GM19397 (cell line): Measurements from ENCODE around the gene VWA5B1.

Experiments
- ATAC-seq: cut with Tn5 transposase; IDR thresholded peaks from one replicate; pipeline ENCODE4 v1.9.1; 2021; ENCODE audit warnings: mild to moderate bottlenecking, moderate library complexity; ENCODE audit not compliant: unreplicated experiment

VWA5B1 gene

DNA sequence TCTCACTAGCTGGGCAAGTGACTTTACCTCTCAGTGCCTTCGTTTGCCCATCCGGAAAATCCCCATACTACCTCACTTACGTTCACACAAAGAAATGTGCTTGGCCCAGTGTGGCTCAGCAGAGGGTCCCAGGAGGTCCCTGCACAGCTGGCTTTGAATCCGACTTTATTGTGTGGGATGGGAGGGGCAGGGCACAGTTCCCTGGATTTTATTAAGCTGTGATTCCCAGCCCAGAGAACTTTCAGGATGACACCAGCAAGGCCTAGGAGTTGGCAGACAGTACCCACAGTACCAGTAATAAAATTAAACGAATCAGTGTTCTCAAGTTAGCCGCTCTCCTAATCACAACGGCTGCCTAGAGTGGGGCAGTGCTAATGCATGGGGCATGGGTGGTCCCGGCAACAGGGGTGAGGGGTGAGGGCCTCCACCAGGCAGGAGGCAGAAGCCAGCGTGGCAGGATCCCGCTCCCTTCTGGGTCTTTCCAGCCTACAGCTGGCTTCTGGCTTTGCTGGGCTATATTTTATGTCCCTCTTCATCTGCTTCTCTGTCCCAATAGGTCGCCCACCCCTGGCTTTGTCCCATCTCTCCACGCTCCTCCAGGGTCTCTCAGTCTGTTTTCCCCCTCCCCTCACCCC, 74.9 kb downstream of the VWA5B1 start:
- no peak for ATAC-seq

DNA sequence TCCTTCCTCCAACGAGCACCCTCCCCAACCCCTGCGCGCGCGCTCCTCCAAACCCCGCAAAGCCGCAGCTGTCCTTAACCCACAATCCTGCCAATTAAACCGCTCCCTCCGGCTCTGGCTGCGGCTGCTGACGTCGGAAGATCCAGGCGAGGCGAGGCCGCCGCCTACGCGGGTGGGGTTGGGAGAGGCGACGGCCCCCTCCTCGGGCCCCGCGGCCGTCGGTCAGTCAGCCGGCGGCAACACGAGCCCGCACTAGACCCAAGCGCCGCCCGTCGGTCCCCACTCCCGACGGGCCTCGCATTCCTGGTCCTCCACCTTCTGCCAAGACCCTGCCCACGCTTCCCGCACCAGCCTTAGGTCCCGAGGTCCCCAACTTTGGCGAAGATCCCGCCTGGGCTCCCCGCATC, 75.4 kb downstream of the VWA5B1 start:
- no peak for ATAC-seq

GRCh38 chr1:20366463-20367115, 75.9 kb downstream of the VWA5B1 start:
- ATAC-seq: no peak

DNA sequence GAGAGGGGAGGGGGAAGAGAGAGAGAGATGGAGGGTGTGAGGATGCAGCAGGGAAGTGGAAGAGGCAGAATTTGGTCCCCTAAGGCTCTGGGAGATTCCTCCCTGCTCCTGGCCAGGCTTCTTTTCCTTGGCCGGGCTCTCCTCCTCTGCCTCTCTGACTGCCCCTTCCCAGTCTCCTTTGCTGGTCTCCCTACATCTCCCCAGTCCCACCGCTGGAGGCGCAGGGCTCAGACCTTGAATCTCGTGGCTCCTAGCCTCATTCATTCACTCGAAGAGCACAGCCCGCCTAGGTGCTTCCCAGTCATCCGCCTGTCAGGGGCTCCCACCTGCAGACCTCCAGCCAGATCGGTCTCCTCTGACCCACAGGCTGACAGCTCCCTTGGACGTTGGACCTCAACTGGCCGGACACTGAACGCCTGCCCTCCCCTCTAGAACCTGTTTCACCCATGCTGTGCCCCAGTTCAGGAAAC, 76.5 kb downstream of the VWA5B1 start:
- no peak for ATAC-seq

DNA sequence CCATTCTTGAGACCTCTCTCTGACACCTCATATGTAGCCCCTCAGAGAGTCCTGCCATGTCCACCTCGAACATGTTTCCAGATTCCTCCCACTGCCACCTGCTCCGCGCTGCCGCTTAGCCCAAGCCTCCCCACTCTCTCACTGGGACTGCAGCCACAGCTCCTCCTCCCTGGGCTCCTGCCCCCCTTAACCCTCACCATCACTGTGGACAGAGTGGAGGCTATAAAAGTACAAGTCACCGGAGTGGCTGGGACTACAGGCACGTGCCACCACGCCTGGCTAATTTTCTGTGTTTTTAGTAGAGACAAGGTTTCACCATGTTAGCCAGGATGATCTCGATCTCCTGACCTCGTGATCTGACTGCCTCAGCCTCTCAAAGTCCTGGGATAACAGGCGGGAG, 77.0 kb downstream of the VWA5B1 start:
- ATAC-seq: no peak

- ATAC-seq: no peak
Measured at GRCh38 chr1:20368866-20369470, 78.3 kb downstream of the VWA5B1 start.

GRCh38 chr1:20370698-20371097, 80.0 kb downstream of the VWA5B1 start:
- ATAC-seq: no peak

- no peak for ATAC-seq
Measured at GRCh38 chr1:20371411-20371810, 80.7 kb downstream of the VWA5B1 start.

DNA sequence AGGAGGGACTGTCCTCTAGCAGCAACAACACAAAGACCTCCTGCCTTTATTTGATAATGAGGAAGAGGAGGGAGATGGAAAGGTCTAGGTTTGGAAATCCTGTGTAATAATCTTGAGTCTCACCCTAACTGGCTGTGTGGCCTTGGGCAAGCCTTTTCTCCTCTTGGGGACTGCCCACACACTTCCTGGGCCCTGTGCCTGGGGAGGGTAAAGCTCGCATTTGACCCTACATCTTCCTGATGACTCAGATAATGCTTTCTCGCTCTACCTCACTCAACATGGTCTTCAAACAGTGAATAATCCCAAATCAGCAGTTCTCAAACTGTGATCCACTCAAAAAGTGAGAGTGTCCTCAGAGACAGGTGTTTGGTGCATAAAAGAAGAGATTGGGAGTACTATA, 81.2 kb downstream of the VWA5B1 start:
- ATAC-seq: no peak

GRCh38 chr1:20372676-20373075, 82.0 kb downstream of the VWA5B1 start:
- ATAC-seq: no peak

DNA sequence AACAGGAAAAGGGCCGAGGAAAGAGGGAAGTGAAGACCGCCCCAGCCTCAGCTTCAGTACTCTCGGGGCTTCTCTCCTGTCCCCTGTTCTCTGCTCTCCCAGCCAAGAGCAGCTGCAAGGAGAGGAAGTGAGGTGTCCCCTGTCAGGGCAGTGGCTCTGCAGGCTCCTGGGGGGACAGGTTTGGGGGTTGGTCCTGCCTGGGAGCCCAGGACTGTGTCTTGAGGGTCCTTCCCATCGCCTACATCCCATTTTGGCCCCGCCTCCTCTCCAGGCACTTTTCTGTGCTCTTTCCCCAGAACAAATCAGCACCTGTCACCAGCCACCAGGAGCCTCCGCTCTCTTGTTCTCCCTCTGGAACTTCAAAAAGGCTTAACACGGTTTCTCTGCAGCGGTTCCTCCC, 82.6 kb downstream of the VWA5B1 start:
- no peak for ATAC-seq

GRCh38 chr1:20373764-20374163, 83.1 kb downstream of the VWA5B1 start:
- no peak for ATAC-seq

DNA sequence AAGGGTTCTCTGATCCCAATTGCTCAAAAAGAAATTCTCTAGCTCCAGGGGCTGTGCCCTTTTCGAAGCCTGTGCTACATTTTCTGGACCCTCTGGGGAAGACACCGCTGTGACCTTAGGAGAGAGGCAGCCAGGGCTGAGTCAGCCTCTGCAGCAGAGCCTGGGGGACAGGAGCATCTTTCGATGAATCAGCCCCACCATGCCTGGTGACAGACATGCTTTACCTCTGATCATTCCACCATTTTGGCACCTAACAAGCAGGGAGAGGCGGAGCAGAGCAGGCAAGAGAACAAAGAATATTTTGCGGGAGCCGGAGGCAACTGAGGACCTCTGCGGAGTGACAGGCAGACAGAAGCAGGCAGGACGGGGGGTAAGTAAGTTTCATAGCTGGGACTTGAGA, 84.9 kb downstream of the VWA5B1 start:
- ATAC-seq: no peak

DNA sequence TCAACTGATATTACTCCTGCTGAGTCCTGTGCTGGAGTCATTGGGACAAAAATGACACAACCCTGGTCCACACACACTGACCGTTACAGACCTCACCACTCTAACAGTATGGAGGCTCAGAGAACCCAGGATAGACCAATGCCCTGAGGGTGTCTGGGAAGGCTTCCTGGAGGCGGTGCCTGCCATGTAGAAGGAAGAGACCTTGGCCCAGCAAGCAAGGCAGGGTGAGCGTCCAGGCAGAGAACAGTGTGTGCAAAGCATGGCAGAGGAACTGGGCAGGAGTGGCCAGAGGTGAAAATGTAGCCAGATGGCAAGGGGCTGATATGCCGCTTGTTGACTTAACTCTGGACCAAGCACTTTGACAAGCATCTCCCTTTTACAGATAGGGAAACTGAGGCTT, 85.5 kb downstream of the VWA5B1 start:
- no peak for ATAC-seq

DNA sequence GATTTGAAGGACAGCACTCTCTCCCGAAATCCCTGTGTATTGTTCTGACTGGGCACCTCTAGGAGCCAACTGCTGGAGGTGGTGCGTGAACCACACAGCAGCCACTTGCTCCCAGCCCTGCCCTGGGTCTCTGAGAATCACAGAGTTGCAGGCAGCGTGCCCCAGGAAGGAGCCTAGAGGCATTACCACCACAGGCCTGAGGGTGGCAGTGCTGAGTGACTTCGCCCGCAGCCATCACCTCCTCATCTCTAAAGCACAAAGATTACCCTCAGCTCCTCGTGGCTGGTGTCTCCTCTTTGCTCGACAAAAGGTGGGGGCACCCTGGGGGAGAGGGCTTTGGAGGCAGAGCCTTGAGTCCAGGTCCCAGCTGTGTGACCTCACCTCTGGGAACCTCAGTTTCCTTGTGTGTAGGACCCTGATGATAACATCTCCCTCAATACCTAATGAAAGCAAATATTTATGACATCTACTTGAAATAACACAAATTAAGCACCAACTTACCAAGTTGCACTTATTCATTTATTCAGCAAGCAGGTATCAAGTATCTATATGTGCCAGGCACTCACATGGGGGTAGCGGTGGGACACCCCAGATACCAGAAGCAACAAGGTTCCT, 86.3 kb downstream of the VWA5B1 start:
- ATAC-seq: no peak

DNA sequence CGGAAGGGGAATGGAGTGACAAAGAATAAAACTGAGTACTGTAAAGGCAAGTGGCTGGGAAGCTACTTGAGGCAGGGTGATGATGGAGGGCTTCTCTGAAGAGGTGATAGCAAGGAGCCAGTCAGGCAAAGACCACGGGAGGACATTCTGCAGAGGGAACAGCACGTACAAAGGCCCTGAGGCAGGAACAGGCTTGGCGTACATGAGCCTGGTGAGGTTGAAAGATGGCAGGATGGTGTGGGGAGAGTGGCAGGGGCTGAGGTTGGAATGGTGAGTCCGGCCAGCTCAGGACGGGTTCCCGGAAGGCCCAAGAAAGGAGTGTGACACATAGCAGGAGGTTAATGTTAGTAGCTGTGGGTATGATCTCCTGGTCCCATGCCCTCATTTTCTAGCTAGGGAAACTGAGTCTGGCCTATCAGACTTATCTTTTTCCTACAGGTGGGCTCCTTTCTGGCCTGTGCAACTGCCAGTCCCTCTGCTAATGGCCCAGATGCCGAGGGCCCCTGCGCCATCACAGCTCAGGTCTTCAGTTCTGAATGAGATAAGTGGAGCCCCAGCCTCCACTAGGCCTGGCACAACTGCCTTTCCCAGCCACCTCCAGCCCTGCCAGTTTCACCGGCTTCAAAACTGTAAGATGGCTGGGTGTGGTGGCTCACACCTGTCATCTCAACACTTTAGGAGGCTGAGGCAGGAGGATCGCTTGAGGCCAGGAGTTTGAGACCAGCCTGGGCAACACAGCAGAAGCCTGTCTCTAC, 87.0 kb downstream of the VWA5B1 start:
- ATAC-seq: no peak

DNA sequence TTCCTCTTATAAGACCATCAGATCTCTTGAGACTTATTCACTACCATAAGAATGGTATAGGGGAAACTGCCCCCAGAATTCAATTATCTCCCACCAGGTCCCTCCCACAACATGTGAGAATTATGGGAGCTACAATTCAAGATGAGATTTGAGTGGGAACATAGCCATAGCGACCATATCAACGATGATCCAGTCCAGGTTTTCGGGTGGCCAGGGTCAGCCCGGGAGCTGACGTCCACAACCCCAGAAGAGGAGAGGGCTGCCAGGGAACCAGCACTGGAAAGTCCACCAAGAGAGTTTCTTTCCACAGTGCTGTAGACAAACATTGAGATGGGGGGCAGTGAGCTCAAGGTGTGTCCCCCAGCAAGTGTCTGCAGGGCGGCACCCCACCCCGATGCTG, 88.4 kb downstream of the VWA5B1 start:
- ATAC-seq: no peak

DNA sequence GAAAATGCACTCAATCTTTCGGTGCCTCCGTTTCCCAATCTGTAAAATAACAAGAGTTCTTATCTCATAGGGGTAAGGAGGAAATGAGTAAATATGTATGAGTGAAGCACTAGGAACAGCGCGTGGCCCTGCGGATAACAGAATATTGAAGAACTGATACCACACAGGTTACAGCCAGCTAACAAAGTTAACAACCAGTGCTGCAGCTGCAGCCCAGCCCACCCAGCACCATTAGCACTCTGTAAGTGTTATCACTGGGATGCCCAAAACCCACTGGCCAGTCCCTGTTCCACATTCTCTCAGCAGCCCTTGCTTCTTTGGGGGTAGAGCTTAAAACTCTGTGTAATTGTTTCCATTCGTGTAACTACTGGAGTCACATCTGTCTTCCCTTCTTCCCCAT, 89.5 kb downstream of the VWA5B1 start:
- ATAC-seq: no peak

- no peak for ATAC-seq
Measured at GRCh38 chr1:20380616-20381035, 90.0 kb downstream of the VWA5B1 start.

DNA sequence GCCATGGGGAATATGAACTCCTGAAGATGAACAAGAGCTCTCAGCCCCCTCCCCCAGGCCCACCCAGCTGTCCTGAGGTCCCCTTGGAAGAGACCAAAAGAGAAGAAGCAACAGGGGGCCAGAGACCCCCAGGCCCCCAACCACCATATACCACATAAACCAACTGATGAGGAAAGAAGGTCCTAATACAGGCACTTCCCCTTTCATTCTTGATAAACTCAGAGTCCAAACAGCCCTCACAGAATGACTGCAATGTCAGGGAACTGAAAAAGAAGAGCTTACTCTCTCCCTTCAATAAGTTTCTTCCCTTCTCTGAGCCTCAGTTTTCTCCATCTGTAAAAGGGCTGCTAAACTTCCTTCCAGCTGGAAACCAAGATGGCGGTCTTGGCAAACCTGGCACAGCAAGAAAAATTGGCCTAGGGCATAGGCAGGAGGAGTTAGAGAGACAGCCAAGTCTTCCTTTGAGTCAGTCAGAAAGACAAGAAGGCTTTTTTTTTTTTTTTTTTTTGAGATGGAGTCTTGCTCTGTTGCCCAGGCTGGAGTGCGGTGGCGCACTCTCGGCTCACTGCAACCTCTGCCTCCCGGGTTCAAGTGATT, 90.5 kb downstream of the VWA5B1 start:
- ATAC-seq: no peak

- ATAC-seq: no peak
Measured at GRCh38 chr1:20381961-20382360, 91.3 kb downstream of the VWA5B1 start.
